IMR-90 (cell line): ENCODE data around the gene IFNG-AS1. TPM values are rescaled to one million over a fixed set of nuclear protein-coding genes. Genes with fewer than 3 reads are reported as not detected.

Source experiments
- ATAC-seq: fragments of 200-7000 bp; cut with Tn5 transposase; 2 replicates; pipeline ENCODE4 v1.9.1; 2020; ENCODE audit warnings: low read depth, mild to moderate bottlenecking, moderate library complexity
- BruUV-seq: library from RNA; stranded (reverse); fragments of 400-500 nt; replicated peaks from 2 replicates; lab custom pipeline; 2021; lab: Mats Ljungman, UMichigan
- CTCF ChIA-PET: fragments of 300-600 bp; formaldehyde crosslinking; extraction: SDS; loops from one replicate; lab custom pipeline; 2021; ENCODE audit warnings: antibody characterized with exemption; lab: Yijun Ruan, JAX
- POLR2A ChIA-PET: fragments of 300-600 bp; sonication (Branson Sonifier 250); formaldehyde crosslinking; loops from one replicate; lab custom pipeline; 2022; ENCODE audit warnings: antibody characterized with exemption; ENCODE audit not compliant: unreplicated experiment; lab: Charles Lee
- DNase-seq: peaks from one replicate; pipeline ENCODE4 v3.0.0; 2013
- H2AFZ ChIP-seq: replicated peaks from 2 replicates; pipeline ENCODE3; 2013; ENCODE audit warnings: low read length, mild to moderate bottlenecking; ENCODE audit not compliant: poor library complexity
- H2AK5ac ChIP-seq: 2 replicates; pipeline ENCODE4 v1.6.1; 2013; ENCODE audit warnings: low read depth, low read length, inconsistent platforms
- H2AK9ac ChIP-seq: replicated peaks from 2 replicates; pipeline ENCODE3; 2013; ENCODE audit warnings: mild to moderate bottlenecking, low read depth, low read length, moderate library complexity; ENCODE audit not compliant: poor library complexity
- H2BK120ac ChIP-seq: 2 replicates; pipeline ENCODE4 v1.6.1; 2013; ENCODE audit warnings: low read depth, low read length, inconsistent platforms
- H2BK15ac ChIP-seq: 3 replicates; pipeline ENCODE4 v1.6.1; 2013; ENCODE audit warnings: low read depth, low read length, inconsistent platforms
- H2BK20ac ChIP-seq: 2 replicates; pipeline ENCODE4 v1.6.1; 2013; ENCODE audit warnings: low read depth, mild to moderate bottlenecking, inconsistent platforms, low read length, moderate library complexity
- H2BK5ac ChIP-seq: 2 replicates; pipeline ENCODE4 v1.6.1; 2013; ENCODE audit warnings: mild to moderate bottlenecking, low read depth, low read length, inconsistent platforms; ENCODE audit not compliant: poor library complexity, severe bottlenecking
- H3K14ac ChIP-seq: replicated peaks from 2 replicates; pipeline ENCODE4 v1.6.1; 2013; ENCODE audit warnings: low read depth, low read length, inconsistent platforms
- H3K18ac ChIP-seq: 2 replicates; pipeline ENCODE4 v1.6.1; 2013; ENCODE audit warnings: low read depth, low read length, control low read depth
- H3K23ac ChIP-seq: 2 replicates; pipeline ENCODE4 v1.6.1; 2013; ENCODE audit warnings: low read depth, low read length, inconsistent platforms
- H3K27ac ChIP-seq: 2 replicates; pipeline ENCODE4 v1.5.1; 2013; ENCODE audit warnings: mild to moderate bottlenecking, control low read depth, low read length; ENCODE audit not compliant: insufficient read depth
- H3K27me3 ChIP-seq: 2 replicates; pipeline ENCODE4 v1.6.1; 2013; ENCODE audit warnings: low read length; ENCODE audit not compliant: control insufficient read depth, insufficient read depth
- H3K36me3 ChIP-seq: 2 replicates; pipeline ENCODE4 v1.6.1; 2013; ENCODE audit warnings: low read length, mixed read lengths; ENCODE audit not compliant: control insufficient read depth, insufficient read depth
- H3K4ac ChIP-seq: 2 replicates; pipeline ENCODE4 v1.6.1; 2013; ENCODE audit warnings: low read depth, low read length, inconsistent platforms
- H3K4me1 ChIP-seq: 2 replicates; pipeline ENCODE4 v1.6.1; 2013; ENCODE audit warnings: low read length, mixed read lengths; ENCODE audit not compliant: control insufficient read depth, insufficient read depth
- H3K4me2 ChIP-seq: 2 replicates; pipeline ENCODE4 v1.6.1; 2013; ENCODE audit warnings: low read depth, mild to moderate bottlenecking, control low read depth, low read length, moderate library complexity
- H3K4me3 ChIP-seq: 2 replicates; pipeline ENCODE4 v1.5.1; 2013; ENCODE audit warnings: low read depth, mild to moderate bottlenecking, control low read depth, low read length, moderate library complexity; ENCODE audit not compliant: insufficient read depth
- H3K56ac ChIP-seq: 2 replicates; pipeline ENCODE4 v1.6.1; 2013; ENCODE audit warnings: low read length, inconsistent platforms; ENCODE audit not compliant: insufficient read depth; ENCODE audit errors: extremely low read depth
- H3K79me1 ChIP-seq, 2 experiments: 2 replicates each; pipeline ENCODE4 v1.6.1; 2013; ENCODE audit warnings: low read length in 2 of 2, inconsistent platforms in 1 of 2, low read depth in 1 of 2
- H3K9ac ChIP-seq: 2 replicates; pipeline ENCODE4 v1.6.1; 2013; ENCODE audit warnings: low read depth, low read length, control low read depth
- H3K9me1 ChIP-seq: 2 replicates; pipeline ENCODE4 v1.6.1; 2013; ENCODE audit warnings: low read length, inconsistent platforms; ENCODE audit not compliant: insufficient read depth
- H3K9me3 ChIP-seq: 2 replicates; pipeline ENCODE4 v1.6.1; 2013; ENCODE audit warnings: low read length; ENCODE audit not compliant: control insufficient read depth, insufficient read depth
- H4K20me1 ChIP-seq: 2 replicates; pipeline ENCODE4 v1.6.1; 2013; ENCODE audit warnings: low read length, inconsistent platforms; ENCODE audit not compliant: insufficient read depth
- H4K5ac ChIP-seq: 2 replicates; pipeline ENCODE4 v1.6.1; 2013; ENCODE audit warnings: mild to moderate bottlenecking, low read depth, low read length, control low read depth
- H4K8ac ChIP-seq, 2 experiments: 2 replicates each; pipeline ENCODE4 v1.6.1; 2013; ENCODE audit warnings: low read depth in 2 of 2, low read length in 2 of 2, control low read depth in 1 of 2, inconsistent platforms in 1 of 2
- H4K91ac ChIP-seq: 2 replicates; pipeline ENCODE4 v1.6.1; 2013; ENCODE audit warnings: low read depth, low read length, inconsistent platforms; ENCODE audit not compliant: insufficient read depth
- FOS ChIP-seq: fragments of 150-350 bp; IDR thresholded peaks from 2 replicates; pipeline ENCODE4 v1.6.1; 2016; ENCODE audit warnings: low read depth, low read length
- MAFK ChIP-seq: IDR thresholded peaks from 2 replicates; pipeline ENCODE4 v1.6.1; 2012; ENCODE audit warnings: low read depth, low read length, improper control_type of control experiment
- MXI1 ChIP-seq: IDR thresholded peaks from 2 replicates; pipeline ENCODE4 v1.6.1; 2012; ENCODE audit warnings: low read depth, mild to moderate bottlenecking, low read length, moderate library complexity, borderline replicate concordance
- NFE2L2 ChIP-seq: fragments of 150-350 bp; IDR thresholded peaks from 2 replicates; pipeline ENCODE4 v1.6.1; 2016; ENCODE audit warnings: low read depth, mild to moderate bottlenecking, low read length
- POLR2A ChIP-seq: IDR thresholded peaks from 2 replicates; pipeline ENCODE4 v1.6.1; 2012; ENCODE audit warnings: mild to moderate bottlenecking, low read depth, low read length
- RAD21 ChIP-seq: IDR thresholded peaks from 2 replicates; pipeline ENCODE4 v1.6.1; 2012; ENCODE audit warnings: low read length, improper control_type of control experiment
- RFX5 ChIP-seq: IDR thresholded peaks from 2 replicates; pipeline ENCODE4 v1.8.0; 2012; ENCODE audit warnings: low read depth, mild to moderate bottlenecking, low read length, moderate library complexity
- SMC3 ChIP-seq: fragments of 150-350 bp; IDR thresholded peaks from 2 replicates; pipeline ENCODE4 v1.6.1; 2016; ENCODE audit warnings: low read depth, mild to moderate bottlenecking, antibody characterized with exemption, low read length, moderate library complexity
- WGBS, 2 experiments: methylation state at CpG; one replicate each; pipeline versions ENCODE4 v1.1.5 to v1.1.7; 2013; ENCODE audit warnings: missing lambda C conversion rate in 2 of 2; ENCODE audit not compliant: insufficient read length in 1 of 2; ENCODE audit errors: extremely low coverage in 2 of 2; 5-methylcytosine and 5-hydroxymethylcytosine counted together
- dilution Hi-C: fragments of 300-500 bp; cut with HindIII; formaldehyde crosslinking; loops from one replicate; pipeline ENCODE4 v1.14.3; 2018; ENCODE audit warnings: low sequenced_read_pairs; ENCODE audit not compliant: unreplicated experiment
- in situ Hi-C: fragments of 300-500 bp; cut with MboI; formaldehyde crosslinking; loops from 3 replicates; pipeline ENCODE4 v1.14.3; 2019; ENCODE audit warnings: low sequenced_read_pairs, inconsistent platforms, mixed read lengths
- intact Hi-C: fragments of 100-400 bp; cut with micrococcal nuclease; formaldehyde crosslinking; loops from 2 replicates; pipeline ENCODE4 v1.10.0; 2022
- polyA plus RNA-seq, 3 experiments: library from polyadenylated mRNA; depleted of rRNA; stranded (reverse); fragments of >200 nt; gene quantifications; 2 replicates each; pipeline ENCODE4 v1.2.3, GENCODE V29; 2012; ENCODE audit warnings: low replicate concordance in 1 of 3
- total RNA-seq: library from RNA; depleted of rRNA; stranded (reverse); fragments of >200 nt; gene quantifications from 2 replicates; pipeline ENCODE4 v1.2.3, GENCODE V29; 2012
- TF ChIP-seq, protein P1 (sequence below): conservative IDR thresholded peaks from 2 replicates; pipeline ENCODE4 v1.5.1; 2012; ENCODE audit warnings: mild to moderate bottlenecking, low read depth, low read length, improper control_type of control experiment

Gene IFNG-AS1
- total and polyA plus RNA-seq, 2 of the 4 experiments (the other 2 are of a cell fraction): not detected

DNA sequence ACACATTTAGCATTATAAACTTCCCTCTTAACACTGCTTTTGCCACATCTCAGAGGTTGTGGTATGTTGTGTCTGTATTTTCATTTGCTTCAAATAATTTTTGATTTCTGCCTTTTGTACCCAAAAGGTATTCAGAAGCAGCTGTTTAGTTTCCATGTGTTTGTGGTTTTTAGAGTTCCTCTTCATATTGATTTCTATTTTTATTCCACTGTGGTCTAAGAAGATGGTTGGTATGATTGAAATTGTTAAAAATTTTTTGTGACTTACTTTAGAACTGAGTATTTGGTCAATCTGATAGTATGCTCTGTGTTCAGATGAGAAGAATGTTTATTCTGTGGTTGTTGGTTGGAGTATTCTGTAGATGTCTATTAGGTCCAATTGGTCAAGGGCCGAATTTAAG is 76.4 kb downstream of the IFNG-AS1 start:
- ChIA-PET CTCF (no interaction called here), POLR2A (no interaction called here)
- no peak overlapping the region for H2BK120ac ChIP-seq
- H3K27ac ChIP-seq: no peak overlapping the region
- H2BK15ac ChIP-seq: no peak overlapping the region
- no peaks in the 10 kb centered on the region for H3K79me1 ChIP-seq
- H3K4me1 ChIP-seq: no peaks in the 10 kb centered on the region
- H2BK20ac ChIP-seq: no peak overlapping the region
- no peak overlapping the region for H3K4ac ChIP-seq
- no peaks in the 10 kb centered on the region; the same call in 1 of the 2 replicates for H3K27me3 ChIP-seq
- no peak overlapping the region for H2AK5ac ChIP-seq
- H3K9me1 ChIP-seq: no peaks in the 10 kb centered on the region
- H4K8ac ChIP-seq: no peak overlapping the region
- no peak for TF ChIP-seq NFE2L2
- no peak for TF ChIP-seq MXI1
- TF ChIP-seq RFX5: no peak
- TF ChIP-seq FOS: no peak
- no peak for TF ChIP-seq SMC3
- no peak for TF ChIP-seq RAD21
- no peak for TF ChIP-seq MAFK
- TF ChIP-seq, protein P1, sequence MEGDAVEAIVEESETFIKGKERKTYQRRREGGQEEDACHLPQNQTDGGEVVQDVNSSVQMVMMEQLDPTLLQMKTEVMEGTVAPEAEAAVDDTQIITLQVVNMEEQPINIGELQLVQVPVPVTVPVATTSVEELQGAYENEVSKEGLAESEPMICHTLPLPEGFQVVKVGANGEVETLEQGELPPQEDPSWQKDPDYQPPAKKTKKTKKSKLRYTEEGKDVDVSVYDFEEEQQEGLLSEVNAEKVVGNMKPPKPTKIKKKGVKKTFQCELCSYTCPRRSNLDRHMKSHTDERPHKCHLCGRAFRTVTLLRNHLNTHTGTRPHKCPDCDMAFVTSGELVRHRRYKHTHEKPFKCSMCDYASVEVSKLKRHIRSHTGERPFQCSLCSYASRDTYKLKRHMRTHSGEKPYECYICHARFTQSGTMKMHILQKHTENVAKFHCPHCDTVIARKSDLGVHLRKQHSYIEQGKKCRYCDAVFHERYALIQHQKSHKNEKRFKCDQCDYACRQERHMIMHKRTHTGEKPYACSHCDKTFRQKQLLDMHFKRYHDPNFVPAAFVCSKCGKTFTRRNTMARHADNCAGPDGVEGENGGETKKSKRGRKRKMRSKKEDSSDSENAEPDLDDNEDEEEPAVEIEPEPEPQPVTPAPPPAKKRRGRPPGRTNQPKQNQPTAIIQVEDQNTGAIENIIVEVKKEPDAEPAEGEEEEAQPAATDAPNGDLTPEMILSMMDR: no peak
- no peak for TF ChIP-seq POLR2A
- WGBS, 2 experiments: no CpG with 5 or more reads among the region's 1 CpG
- ATAC-seq (no peak), DNase-seq (no peak)
- in situ Hi-C loops (no loop called here), dilution Hi-C loops (no loop called here), intact Hi-C loops (no loop called here)
- no peak overlapping the region for H3K4me3 ChIP-seq
- no TSS peak for BruUV-seq
- H2AFZ ChIP-seq: no peak overlapping the region
- H3K9me3 ChIP-seq: no peaks in the 10 kb centered on the region
- no peak overlapping the region for H4K91ac ChIP-seq
- H3K14ac ChIP-seq: no peak overlapping the region
- no peaks in the 10 kb centered on the region for H3K36me3 ChIP-seq
- H3K56ac ChIP-seq: no peak overlapping the region
- no peak overlapping the region for H3K4me2 ChIP-seq
- no peak overlapping the region for H4K5ac ChIP-seq
- no peak overlapping the region for H3K18ac ChIP-seq
- H2AK9ac ChIP-seq: no peak overlapping the region
- H3K23ac ChIP-seq: no peak overlapping the region
- no peaks in the 10 kb centered on the region for H4K20me1 ChIP-seq
- no peak overlapping the region for H3K9ac ChIP-seq
- no peak overlapping the region for H2BK5ac ChIP-seq
